IMR-90 (cell line): ENCODE measurements around the gene FTO. TPM values are rescaled to one million over a fixed set of nuclear protein-coding genes. Genes with fewer than 3 reads are reported as not detected.

Source experiments
- ATAC-seq: fragments of 200-7000 bp; cut with Tn5 transposase; 2 replicates; pipeline ENCODE4 v1.9.1; 2020; ENCODE audit warnings: low read depth, mild to moderate bottlenecking, moderate library complexity
- BruUV-seq: library from RNA; stranded (reverse); fragments of 400-500 nt; replicated peaks from 2 replicates; lab custom pipeline; 2021; lab: Mats Ljungman, UMichigan
- CTCF ChIA-PET: fragments of 300-600 bp; formaldehyde crosslinking; extraction: SDS; loops from one replicate; lab custom pipeline; 2021; ENCODE audit warnings: antibody characterized with exemption; lab: Yijun Ruan, JAX
- POLR2A ChIA-PET: fragments of 300-600 bp; sonication (Branson Sonifier 250); formaldehyde crosslinking; loops from one replicate; lab custom pipeline; 2022; ENCODE audit warnings: antibody characterized with exemption; ENCODE audit not compliant: unreplicated experiment; lab: Charles Lee
- DNase-seq: peaks from one replicate; pipeline ENCODE4 v3.0.0; 2013
- H2AFZ ChIP-seq: replicated peaks from 2 replicates; pipeline ENCODE3; 2013; ENCODE audit warnings: low read length, mild to moderate bottlenecking; ENCODE audit not compliant: poor library complexity
- H2AK5ac ChIP-seq: 2 replicates; pipeline ENCODE4 v1.6.1; 2013; ENCODE audit warnings: low read depth, low read length, inconsistent platforms
- H2AK9ac ChIP-seq: replicated peaks from 2 replicates; pipeline ENCODE3; 2013; ENCODE audit warnings: mild to moderate bottlenecking, low read depth, low read length, moderate library complexity; ENCODE audit not compliant: poor library complexity
- H2BK120ac ChIP-seq: 2 replicates; pipeline ENCODE4 v1.6.1; 2013; ENCODE audit warnings: low read depth, low read length, inconsistent platforms
- H2BK15ac ChIP-seq: 3 replicates; pipeline ENCODE4 v1.6.1; 2013; ENCODE audit warnings: low read depth, low read length, inconsistent platforms
- H2BK20ac ChIP-seq: 2 replicates; pipeline ENCODE4 v1.6.1; 2013; ENCODE audit warnings: low read depth, mild to moderate bottlenecking, inconsistent platforms, low read length, moderate library complexity
- H2BK5ac ChIP-seq: 2 replicates; pipeline ENCODE4 v1.6.1; 2013; ENCODE audit warnings: mild to moderate bottlenecking, low read depth, low read length, inconsistent platforms; ENCODE audit not compliant: poor library complexity, severe bottlenecking
- H3K14ac ChIP-seq: replicated peaks from 2 replicates; pipeline ENCODE4 v1.6.1; 2013; ENCODE audit warnings: low read depth, low read length, inconsistent platforms
- H3K18ac ChIP-seq: 2 replicates; pipeline ENCODE4 v1.6.1; 2013; ENCODE audit warnings: low read depth, low read length, control low read depth
- H3K23ac ChIP-seq: 2 replicates; pipeline ENCODE4 v1.6.1; 2013; ENCODE audit warnings: low read depth, low read length, inconsistent platforms
- H3K27ac ChIP-seq: 2 replicates; pipeline ENCODE4 v1.5.1; 2013; ENCODE audit warnings: mild to moderate bottlenecking, control low read depth, low read length; ENCODE audit not compliant: insufficient read depth
- H3K27me3 ChIP-seq: 2 replicates; pipeline ENCODE4 v1.6.1; 2013; ENCODE audit warnings: low read length; ENCODE audit not compliant: control insufficient read depth, insufficient read depth
- H3K36me3 ChIP-seq: 2 replicates; pipeline ENCODE4 v1.6.1; 2013; ENCODE audit warnings: low read length, mixed read lengths; ENCODE audit not compliant: control insufficient read depth, insufficient read depth
- H3K4ac ChIP-seq: 2 replicates; pipeline ENCODE4 v1.6.1; 2013; ENCODE audit warnings: low read depth, low read length, inconsistent platforms
- H3K4me1 ChIP-seq: 2 replicates; pipeline ENCODE4 v1.6.1; 2013; ENCODE audit warnings: low read length, mixed read lengths; ENCODE audit not compliant: control insufficient read depth, insufficient read depth
- H3K4me2 ChIP-seq: 2 replicates; pipeline ENCODE4 v1.6.1; 2013; ENCODE audit warnings: low read depth, mild to moderate bottlenecking, control low read depth, low read length, moderate library complexity
- H3K4me3 ChIP-seq: 2 replicates; pipeline ENCODE4 v1.5.1; 2013; ENCODE audit warnings: low read depth, mild to moderate bottlenecking, control low read depth, low read length, moderate library complexity; ENCODE audit not compliant: insufficient read depth
- H3K56ac ChIP-seq: 2 replicates; pipeline ENCODE4 v1.6.1; 2013; ENCODE audit warnings: low read length, inconsistent platforms; ENCODE audit not compliant: insufficient read depth; ENCODE audit errors: extremely low read depth
- H3K79me1 ChIP-seq, 2 experiments: 2 replicates each; pipeline ENCODE4 v1.6.1; 2013; ENCODE audit warnings: low read length in 2 of 2, inconsistent platforms in 1 of 2, low read depth in 1 of 2
- H3K9ac ChIP-seq: 2 replicates; pipeline ENCODE4 v1.6.1; 2013; ENCODE audit warnings: low read depth, low read length, control low read depth
- H3K9me1 ChIP-seq: 2 replicates; pipeline ENCODE4 v1.6.1; 2013; ENCODE audit warnings: low read length, inconsistent platforms; ENCODE audit not compliant: insufficient read depth
- H3K9me3 ChIP-seq: 2 replicates; pipeline ENCODE4 v1.6.1; 2013; ENCODE audit warnings: low read length; ENCODE audit not compliant: control insufficient read depth, insufficient read depth
- H4K20me1 ChIP-seq: 2 replicates; pipeline ENCODE4 v1.6.1; 2013; ENCODE audit warnings: low read length, inconsistent platforms; ENCODE audit not compliant: insufficient read depth
- H4K5ac ChIP-seq: 2 replicates; pipeline ENCODE4 v1.6.1; 2013; ENCODE audit warnings: mild to moderate bottlenecking, low read depth, low read length, control low read depth
- H4K8ac ChIP-seq, 2 experiments: 2 replicates each; pipeline ENCODE4 v1.6.1; 2013; ENCODE audit warnings: low read depth in 2 of 2, low read length in 2 of 2, control low read depth in 1 of 2, inconsistent platforms in 1 of 2
- H4K91ac ChIP-seq: 2 replicates; pipeline ENCODE4 v1.6.1; 2013; ENCODE audit warnings: low read depth, low read length, inconsistent platforms; ENCODE audit not compliant: insufficient read depth
- BHLHE40 ChIP-seq: fragments of 150-350 bp; IDR thresholded peaks from 2 replicates; pipeline ENCODE4 v1.6.1; 2016; ENCODE audit warnings: mild to moderate bottlenecking, low read depth, low read length
- CEBPB ChIP-seq: IDR thresholded peaks from 2 replicates; pipeline ENCODE4 v1.6.1; 2012; ENCODE audit warnings: low read depth, low read length, improper control_type of control experiment
- CHD1 ChIP-seq: IDR thresholded peaks from 2 replicates; pipeline ENCODE4 v1.6.1; 2012; ENCODE audit warnings: low read depth, low read length, improper control_type of control experiment
- CTCF ChIP-seq: conservative IDR thresholded peaks from 2 replicates; pipeline ENCODE4 v1.5.1; 2012; ENCODE audit warnings: mild to moderate bottlenecking, low read depth, low read length, improper control_type of control experiment
- ELK1 ChIP-seq: fragments of 150-350 bp; IDR thresholded peaks from 2 replicates; pipeline ENCODE4 v1.6.1; 2016; ENCODE audit warnings: low read depth, mild to moderate bottlenecking, low read length, moderate library complexity, borderline replicate concordance
- FOS ChIP-seq: fragments of 150-350 bp; IDR thresholded peaks from 2 replicates; pipeline ENCODE4 v1.6.1; 2016; ENCODE audit warnings: low read depth, low read length
- MAFK ChIP-seq: IDR thresholded peaks from 2 replicates; pipeline ENCODE4 v1.6.1; 2012; ENCODE audit warnings: low read depth, low read length, improper control_type of control experiment
- MAZ ChIP-seq: IDR thresholded peaks from 2 replicates; pipeline ENCODE4 v1.6.1; 2012; ENCODE audit warnings: low read depth, mild to moderate bottlenecking, low read length, improper control_type of control experiment, moderate library complexity, borderline replicate concordance
- MXI1 ChIP-seq: IDR thresholded peaks from 2 replicates; pipeline ENCODE4 v1.6.1; 2012; ENCODE audit warnings: low read depth, mild to moderate bottlenecking, low read length, moderate library complexity, borderline replicate concordance
- NFE2L2 ChIP-seq: fragments of 150-350 bp; IDR thresholded peaks from 2 replicates; pipeline ENCODE4 v1.6.1; 2016; ENCODE audit warnings: low read depth, mild to moderate bottlenecking, low read length
- POLR2A ChIP-seq: IDR thresholded peaks from 2 replicates; pipeline ENCODE4 v1.6.1; 2012; ENCODE audit warnings: mild to moderate bottlenecking, low read depth, low read length
- RAD21 ChIP-seq: IDR thresholded peaks from 2 replicates; pipeline ENCODE4 v1.6.1; 2012; ENCODE audit warnings: low read length, improper control_type of control experiment
- RCOR1 ChIP-seq: IDR thresholded peaks from 2 replicates; pipeline ENCODE4 v1.6.1; 2012; ENCODE audit warnings: mild to moderate bottlenecking, low read length, improper control_type of control experiment; ENCODE audit not compliant: insufficient replicate concordance
- RFX5 ChIP-seq: IDR thresholded peaks from 2 replicates; pipeline ENCODE4 v1.8.0; 2012; ENCODE audit warnings: low read depth, mild to moderate bottlenecking, low read length, moderate library complexity
- SMC3 ChIP-seq: fragments of 150-350 bp; IDR thresholded peaks from 2 replicates; pipeline ENCODE4 v1.6.1; 2016; ENCODE audit warnings: low read depth, mild to moderate bottlenecking, antibody characterized with exemption, low read length, moderate library complexity
- USF2 ChIP-seq: fragments of 150-350 bp; IDR thresholded peaks from 2 replicates; pipeline ENCODE4 v1.6.1; 2017; ENCODE audit warnings: mild to moderate bottlenecking, antibody characterized with exemption, low read length, low read depth
- WGBS, 2 experiments: methylation state at CpG; one replicate each; pipeline versions ENCODE4 v1.1.5 to v1.1.7; 2013; ENCODE audit warnings: missing lambda C conversion rate in 2 of 2; ENCODE audit not compliant: insufficient read length in 1 of 2; ENCODE audit errors: extremely low coverage in 2 of 2; 5-methylcytosine and 5-hydroxymethylcytosine counted together
- dilution Hi-C: fragments of 300-500 bp; cut with HindIII; formaldehyde crosslinking; loops from one replicate; pipeline ENCODE4 v1.14.3; 2018; ENCODE audit warnings: low sequenced_read_pairs; ENCODE audit not compliant: unreplicated experiment
- in situ Hi-C: fragments of 300-500 bp; cut with MboI; formaldehyde crosslinking; loops from 3 replicates; pipeline ENCODE4 v1.14.3; 2019; ENCODE audit warnings: low sequenced_read_pairs, inconsistent platforms, mixed read lengths
- intact Hi-C: fragments of 100-400 bp; cut with micrococcal nuclease; formaldehyde crosslinking; loops from 2 replicates; pipeline ENCODE4 v1.10.0; 2022
- polyA plus RNA-seq, 3 experiments: library from polyadenylated mRNA; depleted of rRNA; stranded (reverse); fragments of >200 nt; gene quantifications; 2 replicates each; pipeline ENCODE4 v1.2.3, GENCODE V29; 2012; ENCODE audit warnings: low replicate concordance in 1 of 3
- total RNA-seq: library from RNA; depleted of rRNA; stranded (reverse); fragments of >200 nt; gene quantifications from 2 replicates; pipeline ENCODE4 v1.2.3, GENCODE V29; 2012

FTO gene
- total and polyA plus RNA-seq, 2 of the 4 experiments (the other 2 are of a cell fraction), result 70.3 to 132 TPM

DNA sequence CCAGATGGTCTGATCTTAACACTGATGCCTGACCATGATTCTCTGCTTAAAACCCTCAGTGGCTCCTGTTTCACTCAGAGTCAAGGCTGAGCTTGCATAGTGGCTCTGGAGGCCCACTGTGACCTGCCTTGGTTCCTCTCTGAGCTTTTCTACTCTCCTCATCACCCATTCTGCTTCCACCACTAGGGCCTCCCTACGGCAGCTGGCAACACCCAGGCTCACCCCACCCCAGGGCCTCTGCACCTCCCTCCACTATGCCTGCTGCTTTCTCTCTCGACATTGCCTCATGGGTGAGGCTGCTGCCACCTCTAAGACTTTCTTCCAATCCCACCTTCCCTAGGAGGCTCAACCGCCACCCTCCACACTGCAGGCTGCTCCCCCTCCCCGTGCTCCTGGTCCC, 455.0 kb downstream of the FTO start:
- no TSS peak for BruUV-seq
- H3K9me1 ChIP-seq, result no peaks in the 10 kb centered on the region
- no peaks in the 10 kb centered on the region for H3K4me1 ChIP-seq
- in situ Hi-C loops, result no loop called here
- H3K9me3 ChIP-seq, result no peaks in the 10 kb centered on the region
- POLR2A ChIA-PET, result no interaction called here
- intact Hi-C loops, result no loop called here
- no peak overlapping the region for H3K23ac ChIP-seq
- no peak overlapping the region for H2AFZ ChIP-seq
- ATAC-seq (no peak), DNase-seq (no peak)
- H4K8ac ChIP-seq, result no peak overlapping the region
- H2AK5ac ChIP-seq, result no peak overlapping the region
- H2AK9ac ChIP-seq, result no peak overlapping the region
- H3K79me1 ChIP-seq, result no peaks in the 10 kb centered on the region
- no peak overlapping the region for H2BK120ac ChIP-seq
- H4K91ac ChIP-seq, result no peak overlapping the region
- no peaks in the 10 kb centered on the region for H3K36me3 ChIP-seq
- H3K4ac ChIP-seq, result no peak overlapping the region
- CTCF ChIA-PET, result interaction anchor here (0.5 to 0.6 kb wide), 2 partner anchors 91 to 182 kb away, joined by 3 to 6 read pairs; no protein-coding TSS in a partner anchor
- H4K5ac ChIP-seq, result no peak overlapping the region
- H3K4me2 ChIP-seq, result no peak overlapping the region
- 54% methylated on average over 4 of the region's 4 CpGs; no CpG with 5 or more reads in 1 of the 2 experiments for WGBS, 2 experiments
- H3K14ac ChIP-seq, result no peak overlapping the region
- H2BK5ac ChIP-seq, result no peak overlapping the region
- no peak overlapping the region for H3K18ac ChIP-seq
- no peak overlapping the region for H3K27ac ChIP-seq
- dilution Hi-C loops, result no loop called here
- H3K9ac ChIP-seq, result no peak overlapping the region
- no peak overlapping the region for H2BK15ac ChIP-seq
- no peak overlapping the region for H2BK20ac ChIP-seq
- TF ChIP-seq RFX5, result no peak
- no peak for TF ChIP-seq USF2
- no peak for TF ChIP-seq CEBPB
- TF ChIP-seq ELK1, result no peak
- TF ChIP-seq RAD21, result no peak
- TF ChIP-seq RCOR1, result no peak
- no peak for TF ChIP-seq BHLHE40
- TF ChIP-seq MAZ, result no peak
- no peak for TF ChIP-seq CHD1
- TF ChIP-seq NFE2L2, result no peak
- no peak for TF ChIP-seq MXI1
- no peak for TF ChIP-seq SMC3
- TF ChIP-seq FOS, result no peak
- no peak for TF ChIP-seq MAFK
- no peak for TF ChIP-seq CTCF
- TF ChIP-seq POLR2A, result no peak
- no peak overlapping the region for H3K4me3 ChIP-seq
- no peaks in the 10 kb centered on the region; the same call in 1 of the 2 replicates for H3K27me3 ChIP-seq
- no peak overlapping the region for H3K56ac ChIP-seq
- no peaks in the 10 kb centered on the region for H4K20me1 ChIP-seq
